Stomach smooth muscle (tissue), 2 donors: Measurements from ENCODE around the gene IFI27L1.

ENCODE experiments used
- H3K27ac ChIP-seq: one replicate; pipeline ENCODE4 v1.7.0; 2013; ENCODE audit warnings: mild to moderate bottlenecking, low read length, inconsistent platforms
- H3K27me3 ChIP-seq, 2 donors: one replicate each; pipeline ENCODE4 v1.7.0; 2013; ENCODE audit warnings: low read length in 2 of 2; ENCODE audit not compliant: insufficient read depth in 2 of 2, control insufficient read depth in 1 of 2
- H3K36me3 ChIP-seq, 2 donors: one replicate each; pipeline ENCODE4 v1.7.0; 2013; ENCODE audit warnings: low read length in 2 of 2; ENCODE audit not compliant: control insufficient read depth in 2 of 2, insufficient read depth in 2 of 2
- H3K4me1 ChIP-seq: one replicate; pipeline ENCODE4 v1.7.0; 2013; ENCODE audit warnings: low read length; ENCODE audit not compliant: control insufficient read depth, insufficient read depth
- H3K4me3 ChIP-seq, 2 donors: one replicate each; pipeline ENCODE4 v1.7.0; 2013; ENCODE audit warnings: low read length in 2 of 2
- H3K9ac ChIP-seq, 2 donors: one replicate each; pipeline ENCODE4 v1.7.0; 2013; ENCODE audit warnings: low read length in 2 of 2, mild to moderate bottlenecking in 1 of 2
- H3K9me3 ChIP-seq, 2 donors: one replicate each; pipeline ENCODE4 v1.7.0; 2013; ENCODE audit warnings: low read length in 2 of 2; ENCODE audit not compliant: control insufficient read depth in 2 of 2
- donor health status: healthy.
- donor health status: Pancreatic carcinoma.

Gene IFI27L1

DNA sequence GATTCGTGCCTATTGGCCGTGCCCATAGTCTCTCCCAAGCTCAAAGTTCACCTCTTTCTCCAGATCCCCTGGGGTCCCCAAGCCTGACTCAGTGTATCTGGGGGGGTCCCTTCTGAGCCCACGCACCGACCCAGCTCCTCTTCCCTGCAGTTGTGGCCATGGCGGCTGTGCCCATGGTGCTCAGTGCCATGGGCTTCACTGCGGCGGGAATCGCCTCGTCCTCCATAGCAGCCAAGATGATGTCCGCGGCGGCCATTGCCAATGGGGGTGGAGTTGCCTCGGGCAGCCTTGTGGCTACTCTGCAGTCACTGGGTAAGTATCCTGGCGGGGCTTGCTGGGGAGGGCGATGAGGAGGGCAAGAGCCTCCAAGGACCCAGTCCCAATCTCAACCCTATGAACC is 34.5 kb downstream of the IFI27L1 start:
- no peak overlapping the region for H3K27ac ChIP-seq
- H3K4me3 ChIP-seq, result no peak overlapping the region
- peaks cover 11 to 14% of the 10 kb centered on the region in 2 donors for H3K9me3 ChIP-seq

DNA sequence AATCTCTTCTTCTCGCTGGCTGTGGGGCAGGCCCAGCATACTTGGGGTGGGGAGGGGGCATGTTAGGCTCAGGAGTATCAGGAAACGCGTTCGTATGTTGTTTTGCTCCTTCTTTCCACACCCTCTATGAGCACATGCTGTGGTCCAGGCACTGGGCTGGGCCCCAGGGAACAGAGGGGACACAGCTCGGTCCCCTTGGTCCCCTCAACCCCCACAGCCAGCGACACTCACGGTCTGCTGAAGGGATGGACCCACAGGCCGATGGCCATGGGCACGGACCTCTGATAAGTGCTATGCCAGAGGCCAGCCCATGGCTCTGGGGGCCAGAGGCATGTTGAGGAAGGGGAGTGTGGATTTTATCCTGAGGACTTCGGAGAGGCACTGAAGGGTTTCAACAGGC is 35.6 kb downstream of the IFI27L1 start:
- Histone ChIP-seq H3K4me3 (no peak overlapping the region), H3K9ac (no peak overlapping the region), H3K4me1 (peaks cover 12% of the 10 kb centered on the region), H3K9me3 (peaks cover 13 to 17% of the 10 kb centered on the region in 2 donors), H3K27me3 (peaks cover 2 to 4% of the 10 kb centered on the region in 2 donors), H3K27ac (no peak overlapping the region), H3K36me3 (no peaks in the 10 kb centered on the region)

More for the DNA sequence above, 34.5 kb downstream of the IFI27L1 start:
- no peak overlapping the region for H3K9ac ChIP-seq
- H3K36me3 ChIP-seq, result no peaks in the 10 kb centered on the region
- peaks cover 12% of the 10 kb centered on the region for H3K4me1 ChIP-seq
- peaks cover 2 to 4% of the 10 kb centered on the region in 2 donors for H3K27me3 ChIP-seq

DNA sequence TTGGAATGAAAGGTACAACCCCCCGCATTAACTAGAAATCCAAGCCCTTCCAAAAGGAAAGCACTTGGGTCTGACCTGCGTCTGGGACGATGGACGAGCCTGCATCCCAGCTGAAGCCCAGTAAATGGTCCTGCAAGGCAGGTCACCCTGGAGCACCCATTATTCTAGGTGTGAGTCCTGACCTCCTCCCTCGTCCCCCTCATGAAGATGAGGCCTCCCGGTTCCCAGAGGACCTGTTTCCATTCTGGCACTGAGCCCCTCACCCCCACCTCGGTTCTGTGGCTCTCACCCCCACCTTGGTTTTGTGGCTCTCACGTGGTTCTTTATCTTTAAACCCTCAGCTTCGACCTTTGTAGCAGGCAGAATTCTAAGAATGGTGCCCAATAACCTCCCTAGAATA is 36.7 kb downstream of the IFI27L1 start:
- H3K27ac ChIP-seq, result no peak overlapping the region
- H3K4me3 ChIP-seq, result no peak overlapping the region
- peaks cover 13 to 17% of the 10 kb centered on the region in 2 donors for H3K9me3 ChIP-seq
- H3K4me1 ChIP-seq, result peaks cover 10% of the 10 kb centered on the region
- H3K9ac ChIP-seq, result no peak overlapping the region
- H3K27me3 ChIP-seq, result peaks cover 2 to 4% of the 10 kb centered on the region in 2 donors
- no peaks in the 10 kb centered on the region for H3K36me3 ChIP-seq

DNA sequence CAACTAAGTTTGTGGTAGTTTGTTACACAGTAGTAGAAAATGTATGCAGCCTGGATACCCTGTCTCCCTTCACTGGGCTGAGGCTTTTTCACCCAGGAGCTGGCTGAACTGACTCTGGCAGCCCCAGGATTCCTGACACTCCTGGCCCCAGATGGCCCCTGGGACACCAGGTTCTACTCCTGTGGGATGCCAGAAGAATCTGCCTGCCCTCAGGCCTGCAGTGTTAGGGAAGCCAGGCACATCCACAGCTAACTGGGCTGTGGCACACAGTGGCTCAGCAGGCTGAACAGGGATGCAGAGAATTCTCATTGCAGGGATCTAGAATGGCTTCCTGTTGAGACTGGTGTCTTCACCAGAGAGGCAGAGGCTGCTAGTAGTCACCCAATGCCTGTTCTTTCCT is 38.0 kb downstream of the IFI27L1 start:
- Histone ChIP-seq H3K27me3 (peaks cover 2 to 4% of the 10 kb centered on the region in 2 donors), H3K9me3 (peaks cover 13 to 17% of the 10 kb centered on the region in 2 donors), H3K4me3 (no peak overlapping the region), H3K4me1 (peaks cover 5% of the 10 kb centered on the region), H3K36me3 (no peaks in the 10 kb centered on the region), H3K9ac (no peak overlapping the region), H3K27ac (no peak overlapping the region)

DNA sequence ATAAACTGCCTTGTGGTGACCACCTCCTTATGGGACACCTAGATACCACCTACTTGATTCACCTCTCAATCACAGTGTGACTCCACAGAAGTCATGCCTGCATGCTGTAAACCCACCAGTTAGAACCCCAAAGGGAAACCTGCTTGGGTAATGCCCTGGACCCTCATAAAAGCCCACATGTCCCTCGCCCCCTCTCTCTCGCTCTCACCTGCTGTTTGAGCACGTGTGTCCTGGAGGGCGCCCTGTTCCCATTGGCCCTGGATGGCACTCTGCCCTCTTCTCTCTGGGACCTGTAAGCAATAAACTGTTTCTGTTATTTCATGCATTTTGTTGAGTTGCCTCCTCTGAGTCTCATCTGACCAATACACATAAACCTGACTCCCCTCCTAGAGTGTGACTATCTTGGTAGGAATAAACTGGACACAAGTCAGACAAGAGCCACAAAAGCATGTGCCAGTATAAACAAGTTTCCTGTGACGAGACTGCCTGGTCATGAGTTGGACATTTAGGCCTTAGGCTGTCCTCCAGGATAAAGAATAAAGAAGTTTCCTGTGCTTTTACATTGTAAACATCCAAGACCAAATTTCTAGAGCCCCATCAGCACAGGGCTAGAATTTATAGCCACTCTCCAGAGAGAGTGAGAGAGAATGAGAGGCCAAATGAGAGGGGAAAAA is 39.7 kb downstream of the IFI27L1 start:
- Histone ChIP-seq H3K9ac (no peak overlapping the region), H3K9me3 (peaks cover 13 to 17% of the 10 kb centered on the region in 2 donors), H3K4me1 (no peaks in the 10 kb centered on the region), H3K27ac (no peak overlapping the region), H3K27me3 (peaks cover 2% of the 10 kb centered on the region in 2 donors), H3K36me3 (no peaks in the 10 kb centered on the region), H3K4me3 (no peak overlapping the region)

DNA sequence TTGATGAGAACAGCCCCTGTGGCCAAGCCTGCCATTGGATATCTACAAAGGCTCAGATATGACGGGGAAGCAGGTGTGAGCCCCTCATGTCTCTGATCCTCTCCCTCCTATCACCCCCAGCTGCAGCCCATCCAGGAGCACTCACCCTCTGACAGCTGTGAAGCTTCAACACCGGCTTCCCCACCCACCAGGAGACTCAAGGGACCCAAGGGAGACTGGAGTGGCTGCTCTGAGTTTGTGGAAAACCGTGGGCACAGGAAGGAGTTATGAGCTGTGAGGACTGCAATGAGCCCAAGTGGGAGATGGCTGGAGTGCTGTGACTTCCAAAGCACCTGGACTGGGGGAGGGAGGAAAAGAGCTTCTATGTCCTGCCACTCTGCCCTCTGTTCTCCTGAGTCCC is 40.4 kb downstream of the IFI27L1 start:
- H3K27me3 ChIP-seq, result peaks cover 0 to 2% of the 10 kb centered on the region in 2 donors
- no peak overlapping the region for H3K27ac ChIP-seq

DNA sequence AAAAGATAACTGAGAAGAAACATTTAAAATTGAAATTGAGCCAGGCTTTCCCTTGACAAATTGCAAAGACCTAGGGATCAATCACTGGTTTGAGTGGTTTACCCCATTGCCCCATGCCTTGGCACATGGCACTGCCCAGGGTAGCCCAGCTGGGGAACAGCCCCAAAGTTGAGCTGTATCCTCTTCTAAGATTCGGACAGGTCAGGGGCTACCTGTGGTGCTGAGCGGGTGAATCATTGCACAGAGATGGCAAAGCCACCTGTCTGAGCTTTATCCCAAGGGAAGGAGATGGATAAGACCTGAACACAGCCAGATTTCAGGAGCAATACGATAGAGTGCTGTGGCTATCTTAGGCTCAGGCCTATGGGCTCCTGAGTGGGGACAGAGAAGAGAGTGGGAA is 41.3 kb downstream of the IFI27L1 start:
- H3K27me3 ChIP-seq, result no peaks in the 10 kb centered on the region
- H3K4me3 ChIP-seq, result no peak overlapping the region
- no peak overlapping the region for H3K9ac ChIP-seq
- H3K9me3 ChIP-seq, result peaks cover 13 to 17% of the 10 kb centered on the region in 2 donors
- H3K4me1 ChIP-seq, result no peaks in the 10 kb centered on the region
- H3K27ac ChIP-seq, result no peak overlapping the region
- peaks cover 0 to 4% of the 10 kb centered on the region in 2 donors for H3K36me3 ChIP-seq

More for the DNA sequence above, 40.4 kb downstream of the IFI27L1 start:
- no peak overlapping the region for H3K4me3 ChIP-seq
- H3K9me3 ChIP-seq, result peaks cover 13 to 17% of the 10 kb centered on the region in 2 donors
- peaks cover 0 to 2% of the 10 kb centered on the region in 2 donors for H3K36me3 ChIP-seq
- H3K4me1 ChIP-seq, result no peaks in the 10 kb centered on the region
- H3K9ac ChIP-seq, result no peak overlapping the region

DNA sequence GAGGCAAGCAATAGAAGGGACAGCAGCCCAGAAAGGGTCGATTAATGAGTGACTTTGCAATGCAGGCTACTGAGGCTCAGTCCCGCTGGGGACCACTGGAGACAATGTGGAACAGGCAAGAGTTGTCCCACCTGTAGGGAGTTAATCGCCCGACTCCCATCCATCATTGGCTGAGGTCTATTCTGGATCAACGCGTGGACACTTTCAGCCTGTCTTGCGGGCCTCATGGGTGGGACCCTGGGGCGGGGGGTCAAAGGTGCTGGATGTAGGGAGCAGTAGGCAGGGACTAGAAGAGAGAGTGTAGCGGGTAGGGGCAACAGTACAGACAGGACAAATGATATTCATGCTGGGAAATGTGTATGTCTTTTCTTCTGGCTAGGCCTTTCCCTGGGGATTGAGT is 42.2 kb downstream of the IFI27L1 start:
- no peaks in the 10 kb centered on the region for H3K27me3 ChIP-seq
- H3K4me1 ChIP-seq, result no peaks in the 10 kb centered on the region

DNA sequence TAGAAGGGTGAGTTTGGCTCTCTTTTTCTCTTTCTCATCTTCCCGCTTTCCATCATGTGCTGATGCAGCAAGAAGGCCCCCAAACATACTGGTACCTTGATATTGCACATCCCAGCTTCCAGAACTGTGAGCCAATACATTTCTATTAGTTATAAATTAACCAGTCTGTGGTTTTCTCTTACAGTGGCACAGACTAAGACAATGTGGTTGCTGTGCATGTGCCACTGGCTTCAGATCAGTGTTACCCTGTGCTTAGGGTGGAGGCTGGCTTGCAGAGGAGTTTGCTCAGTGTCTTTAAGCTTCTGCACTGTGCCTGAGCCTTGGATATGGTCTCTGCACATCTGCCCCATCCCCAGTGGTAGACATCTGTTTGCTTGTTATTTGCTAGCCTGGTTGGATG is 42.8 kb downstream of the IFI27L1 start:
- Histone ChIP-seq H3K9ac (no peak overlapping the region), H3K36me3 (peaks cover 0 to 4% of the 10 kb centered on the region in 2 donors), H3K9me3 (peaks cover 13 to 17% of the 10 kb centered on the region in 2 donors), H3K27ac (no peak overlapping the region), H3K4me3 (no peak overlapping the region), H3K4me1 (peaks cover 5% of the 10 kb centered on the region), H3K27me3 (no peaks in the 10 kb centered on the region)

More for the DNA sequence above, 42.2 kb downstream of the IFI27L1 start:
- peaks cover 0 to 4% of the 10 kb centered on the region in 2 donors for H3K36me3 ChIP-seq
- no peak overlapping the region for H3K9ac ChIP-seq
- H3K9me3 ChIP-seq, result peaks cover 13 to 17% of the 10 kb centered on the region in 2 donors
- no peak overlapping the region for H3K27ac ChIP-seq
- no peak overlapping the region for H3K4me3 ChIP-seq

DNA sequence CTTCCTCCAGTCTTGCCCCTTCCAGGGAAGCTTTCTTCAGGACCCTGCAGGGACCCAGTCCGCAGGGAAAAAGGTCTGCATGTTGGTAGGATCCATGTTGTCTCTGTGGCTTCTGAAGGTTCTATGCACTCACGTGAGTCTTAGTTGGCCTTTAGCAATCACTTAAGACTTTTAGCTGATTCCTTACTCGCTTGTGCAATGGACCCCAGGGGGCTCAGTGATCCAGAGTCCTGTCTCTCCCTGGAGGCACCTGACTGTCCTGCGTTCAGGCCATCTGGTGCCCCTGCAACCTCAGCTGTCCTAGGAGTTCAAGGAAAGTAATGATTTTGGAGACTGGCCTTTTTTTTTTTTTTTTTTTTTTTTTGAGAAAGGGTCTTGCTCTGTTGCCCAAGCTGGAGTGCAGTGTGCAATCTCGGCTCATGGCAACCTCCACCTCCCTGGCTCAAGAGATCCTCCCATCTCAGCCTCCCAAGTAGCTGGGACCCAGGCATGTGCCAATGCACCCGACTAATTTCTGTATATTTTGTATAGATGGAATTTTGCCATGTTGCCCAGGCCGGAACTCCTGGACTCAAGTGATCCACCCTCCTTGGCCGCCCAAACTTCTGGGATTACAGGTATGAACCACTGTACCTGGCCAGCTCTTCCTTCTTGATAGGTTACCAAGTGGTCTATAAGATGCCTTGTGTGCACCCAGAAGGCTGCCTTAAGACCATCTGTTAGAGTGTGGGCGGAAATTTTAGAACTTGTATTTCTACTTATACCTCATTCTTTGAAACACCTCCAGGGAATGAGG is 43.7 kb downstream of the IFI27L1 start:
- peaks cover 11% of the 10 kb centered on the region for H3K4me1 ChIP-seq
- H3K9ac ChIP-seq, result no peak overlapping the region
- peaks cover 9 to 11% of the 10 kb centered on the region in 2 donors for H3K9me3 ChIP-seq
- no peaks in the 10 kb centered on the region for H3K27me3 ChIP-seq
- no peak overlapping the region for H3K4me3 ChIP-seq
- H3K27ac ChIP-seq, result no peak overlapping the region
- peaks cover 0 to 4% of the 10 kb centered on the region in 2 donors for H3K36me3 ChIP-seq
